H9 (cell line): Measurements from ENCODE around the gene HOXB8. TPM values are rescaled to one million over a fixed set of nuclear protein-coding genes. Genes with fewer than 3 reads are reported as not detected.

Experiments used
- DNase-seq: peaks from one replicate; pipeline ENCODE4 v3.0.0-alpha.2; 2017
- H2AFZ ChIP-seq: one replicate; pipeline ENCODE4 v1.6.1; 2013; ENCODE audit warnings: mild to moderate bottlenecking, low read length, control low read depth, moderate library complexity
- H2AK5ac ChIP-seq: 2 replicates; pipeline ENCODE4 v1.6.1; 2013; ENCODE audit warnings: low read length, control low read depth, mixed read lengths; ENCODE audit not compliant: insufficient read length
- H2BK120ac ChIP-seq: one replicate; pipeline ENCODE4 v1.6.1; 2013; ENCODE audit warnings: low read depth, mild to moderate bottlenecking, low read length, control low read depth, inconsistent platforms; ENCODE audit not compliant: poor library complexity, severe bottlenecking
- H2BK12ac ChIP-seq: 2 replicates; pipeline ENCODE4 v1.6.1; 2013; ENCODE audit warnings: low read length, control low read depth, mixed read lengths, low read depth; ENCODE audit not compliant: insufficient read length
- H2BK15ac ChIP-seq: 2 replicates; pipeline ENCODE4 v1.6.1; 2013; ENCODE audit warnings: low read depth, low read length, control low read depth
- H2BK20ac ChIP-seq: one replicate; pipeline ENCODE4 v1.6.1; 2013; ENCODE audit warnings: low read depth, mild to moderate bottlenecking, low read length, control low read depth, inconsistent platforms; ENCODE audit not compliant: poor library complexity, severe bottlenecking
- H2BK5ac ChIP-seq: 2 replicates; pipeline ENCODE4 v1.6.1; 2013; ENCODE audit warnings: low read length, control low read depth, mixed read lengths; ENCODE audit not compliant: insufficient read length
- H3K14ac ChIP-seq: 2 replicates; pipeline ENCODE4 v1.6.1; 2013; ENCODE audit warnings: low read length, control low read depth; ENCODE audit not compliant: insufficient read depth
- H3K18ac ChIP-seq: 2 replicates; pipeline ENCODE4 v1.6.1; 2013; ENCODE audit warnings: low read depth, mild to moderate bottlenecking, mixed read lengths, low read length, control low read depth; ENCODE audit not compliant: insufficient read length
- H3K23ac ChIP-seq: 2 replicates; pipeline ENCODE4 v1.6.1; 2013; ENCODE audit warnings: low read length, control low read depth, mixed read lengths, low read depth; ENCODE audit not compliant: insufficient read length
- H3K23me2 ChIP-seq: 2 replicates; pipeline ENCODE4 v1.6.1; 2013; ENCODE audit warnings: low read depth, mild to moderate bottlenecking, mixed read lengths, low read length, control low read depth; ENCODE audit not compliant: insufficient read length, poor library complexity, severe bottlenecking
- H3K27ac ChIP-seq: 2 replicates; pipeline ENCODE4 v1.5.1; 2013; ENCODE audit warnings: low read length, control low read depth, mixed read lengths, low read depth; ENCODE audit not compliant: insufficient read length
- H3K27me3 ChIP-seq: 2 replicates; pipeline ENCODE4 v1.6.1; 2013; ENCODE audit warnings: low read length, control low read depth, inconsistent platforms; ENCODE audit not compliant: insufficient read depth
- H3K4ac ChIP-seq: 2 replicates; pipeline ENCODE4 v1.6.1; 2013; ENCODE audit warnings: low read depth, mild to moderate bottlenecking, control low read depth, inconsistent platforms, low read length, moderate library complexity
- H3K4me1 ChIP-seq: 2 replicates; pipeline ENCODE4 v1.6.1; 2013; ENCODE audit warnings: low read length, control low read depth, inconsistent platforms; ENCODE audit not compliant: insufficient read depth
- H3K4me2 ChIP-seq: 2 replicates; pipeline ENCODE4 v1.6.1; 2013; ENCODE audit warnings: low read length, control low read depth, mixed read lengths; ENCODE audit not compliant: insufficient read length, insufficient read depth
- H3K56ac ChIP-seq: 2 replicates; pipeline ENCODE4 v1.6.1; 2013; ENCODE audit warnings: low read depth, mild to moderate bottlenecking, mixed read lengths, low read length, control low read depth; ENCODE audit not compliant: insufficient read length
- H3K79me1 ChIP-seq: 2 replicates; pipeline ENCODE4 v1.6.1; 2013; ENCODE audit warnings: low read depth, mild to moderate bottlenecking, moderate library complexity, low read length, control low read depth, inconsistent platforms; ENCODE audit not compliant: insufficient read depth, poor library complexity, severe bottlenecking
- H3K79me2 ChIP-seq: 2 replicates; pipeline ENCODE4 v1.6.1; 2013; ENCODE audit warnings: low read length, control low read depth, inconsistent platforms; ENCODE audit not compliant: insufficient read depth
- H3K9ac ChIP-seq: 2 replicates; pipeline ENCODE4 v1.6.1; 2013; ENCODE audit warnings: low read length, control low read depth, mixed read lengths; ENCODE audit not compliant: insufficient read length; ENCODE audit errors: extremely low read depth
- H3K9me3 ChIP-seq: one replicate; pipeline ENCODE4 v1.6.1; 2013; ENCODE audit warnings: low read depth, low read length, inconsistent platforms; ENCODE audit not compliant: control insufficient read depth
- H3T11ph ChIP-seq: one replicate; pipeline ENCODE4 v1.6.1; 2013; ENCODE audit warnings: mild to moderate bottlenecking, low read length, control low read depth, inconsistent platforms
- H4K20me1 ChIP-seq: one replicate; pipeline ENCODE4 v1.6.1; 2013; ENCODE audit not compliant: control insufficient read depth, insufficient read length, insufficient read depth
- H4K5ac ChIP-seq: 2 replicates; pipeline ENCODE4 v1.6.1; 2013; ENCODE audit warnings: low read depth, mild to moderate bottlenecking, mixed read lengths, low read length, control low read depth; ENCODE audit not compliant: insufficient read length
- H4K8ac ChIP-seq: replicated peaks from 2 replicates; pipeline ENCODE4 v1.6.1; 2013; ENCODE audit warnings: low read length, control low read depth, mixed read lengths, low read depth; ENCODE audit not compliant: insufficient read length
- H4K91ac ChIP-seq: 2 replicates; pipeline ENCODE4 v1.6.1; 2013; ENCODE audit warnings: low read depth, mild to moderate bottlenecking, moderate library complexity, mixed read lengths, low read length, control low read depth; ENCODE audit not compliant: insufficient read length
- H3K27ac Mint-ChIP-seq, 3 experiments: 2 replicates in 2 of 3; 3 replicates in 1 of 3; pipeline ENCODE4 v1.8.0; 2020 to 2021; ENCODE audit warnings: mixed read lengths in 3 of 3, mild to moderate bottlenecking in 1 of 3, moderate library complexity in 1 of 3
- H3K27me3 Mint-ChIP-seq: 2 replicates; pipeline ENCODE4 v1.8.0; 2021; ENCODE audit warnings: low read depth, mild to moderate bottlenecking, moderate library complexity, mixed read lengths
- H3K36me3 Mint-ChIP-seq, 3 experiments: 2 replicates in 2 of 3; 3 replicates in 1 of 3; pipeline ENCODE4 v1.8.0; 2020 to 2021; ENCODE audit warnings: low read depth in 3 of 3, mixed read lengths in 3 of 3; ENCODE audit not compliant: insufficient read depth in 1 of 3
- H3K4me1 Mint-ChIP-seq, 2 experiments: 2 replicates each; pipeline ENCODE4 v1.8.0; 2020; ENCODE audit warnings: mixed read lengths in 2 of 2
- H3K4me3 Mint-ChIP-seq, 2 experiments: 2 replicates in 1 of 2; 3 replicates in 1 of 2; pipeline ENCODE4 v1.8.0; 2020 to 2021; ENCODE audit warnings: mild to moderate bottlenecking in 2 of 2, mixed read lengths in 2 of 2, moderate library complexity in 1 of 2
- H3K9me3 Mint-ChIP-seq, 2 experiments: 2 replicates in 1 of 2; 3 replicates in 1 of 2; pipeline ENCODE4 v1.8.0; 2020; ENCODE audit warnings: mild to moderate bottlenecking in 2 of 2, mixed read lengths in 2 of 2, moderate library complexity in 1 of 2
- WGBS: extraction: QIAGEN DNeasy Blood & Tissue Kit; methylation state at CpG from one replicate; pipeline ENCODE4 v1.1.7; 2013; ENCODE audit warnings: missing lambda C conversion rate, low lambda C conversion rate, mixed read lengths; ENCODE audit not compliant: insufficient read length; ENCODE audit errors: extremely low coverage; 5-methylcytosine and 5-hydroxymethylcytosine counted together
- total RNA-seq: library from RNA; stranded (reverse); gene quantifications from 2 replicates; pipeline ENCODE4 v1.2.1, GENCODE V29; 2021
- TF ChIP-seq, protein P1 (sequence below): fragments of 200-600 bp; sonication (generic); conservative IDR thresholded peaks from 3 replicates; pipeline ENCODE4 v1.8.0; 2021; ENCODE audit warnings: antibody characterized with exemption, mild to moderate bottlenecking

Gene HOXB8
- total RNA-seq, 1 experiment from 2014 or later, result not detected

DNA sequence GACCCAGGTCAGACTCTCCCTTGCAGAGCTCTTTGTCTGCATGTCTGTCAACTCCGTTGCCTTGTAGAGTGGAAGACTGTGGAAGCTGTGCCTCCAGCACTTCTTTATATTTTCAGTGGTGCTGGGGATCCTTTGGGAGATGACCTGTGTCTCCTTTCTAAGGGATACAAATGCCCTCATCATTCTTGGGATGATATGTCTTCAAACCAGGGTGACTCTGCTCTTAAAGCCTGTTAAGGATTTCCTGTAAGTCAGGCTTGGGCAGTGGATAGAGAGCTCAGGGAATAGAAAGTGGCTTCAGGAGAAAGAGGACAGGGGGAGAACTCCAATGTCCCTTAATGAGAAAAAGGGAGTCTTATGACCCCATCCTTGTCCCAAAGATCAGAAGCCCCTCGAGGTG is 26.6 kb downstream of the HOXB8 start:
- H3K79me1 ChIP-seq, result no peaks in the 10 kb centered on the region
- H2BK15ac ChIP-seq, result no peak overlapping the region
- H3K27ac ChIP-seq, result no peak overlapping the region
- WGBS, result no CpG with 5 or more reads among the region's 2 CpGs
- no peak overlapping the region for H3T11ph ChIP-seq
- no peaks in the 10 kb centered on the region; a peak in 1 of 7 replicates for H3K36me3 Mint-ChIP-seq
- H4K5ac ChIP-seq, result no peak overlapping the region
- H3K27ac Mint-ChIP-seq, result no peak overlapping the region
- H2BK120ac ChIP-seq, result no peak overlapping the region
- no peak overlapping the region for H2BK20ac ChIP-seq
- H3K4me1 ChIP-seq, result no peaks in the 10 kb centered on the region
- no peak overlapping the region for H3K18ac ChIP-seq
- peaks cover 100% of the 10 kb centered on the region for H3K27me3 ChIP-seq
- TF ChIP-seq, protein P1, sequence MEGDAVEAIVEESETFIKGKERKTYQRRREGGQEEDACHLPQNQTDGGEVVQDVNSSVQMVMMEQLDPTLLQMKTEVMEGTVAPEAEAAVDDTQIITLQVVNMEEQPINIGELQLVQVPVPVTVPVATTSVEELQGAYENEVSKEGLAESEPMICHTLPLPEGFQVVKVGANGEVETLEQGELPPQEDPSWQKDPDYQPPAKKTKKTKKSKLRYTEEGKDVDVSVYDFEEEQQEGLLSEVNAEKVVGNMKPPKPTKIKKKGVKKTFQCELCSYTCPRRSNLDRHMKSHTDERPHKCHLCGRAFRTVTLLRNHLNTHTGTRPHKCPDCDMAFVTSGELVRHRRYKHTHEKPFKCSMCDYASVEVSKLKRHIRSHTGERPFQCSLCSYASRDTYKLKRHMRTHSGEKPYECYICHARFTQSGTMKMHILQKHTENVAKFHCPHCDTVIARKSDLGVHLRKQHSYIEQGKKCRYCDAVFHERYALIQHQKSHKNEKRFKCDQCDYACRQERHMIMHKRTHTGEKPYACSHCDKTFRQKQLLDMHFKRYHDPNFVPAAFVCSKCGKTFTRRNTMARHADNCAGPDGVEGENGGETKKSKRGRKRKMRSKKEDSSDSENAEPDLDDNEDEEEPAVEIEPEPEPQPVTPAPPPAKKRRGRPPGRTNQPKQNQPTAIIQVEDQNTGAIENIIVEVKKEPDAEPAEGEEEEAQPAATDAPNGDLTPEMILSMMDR, result no peak
- H3K9ac ChIP-seq, result no peak overlapping the region
- H3K79me2 ChIP-seq, result no peaks in the 10 kb centered on the region
- H3K4me1 Mint-ChIP-seq, result peaks cover 13 to 27% of the 10 kb centered on the region in 2 experiments
- no peak overlapping the region for H3K14ac ChIP-seq
- peaks cover 7 to 14% of the 10 kb centered on the region in 2 experiments; a peak in 3 of 5 replicates for H3K9me3 Mint-ChIP-seq
- DNase-seq, result no peak
- no peak overlapping the region for H2BK12ac ChIP-seq
- no peaks in the 10 kb centered on the region for H4K20me1 ChIP-seq
- peaks cover 100% of the 10 kb centered on the region for H3K27me3 Mint-ChIP-seq
- H2AFZ ChIP-seq, result no peak overlapping the region
- H3K4ac ChIP-seq, result no peak overlapping the region
- H3K4me2 ChIP-seq, result no peak overlapping the region
- H2BK5ac ChIP-seq, result no peak overlapping the region
- H3K23ac ChIP-seq, result no peak overlapping the region
- no peak overlapping the region for H3K56ac ChIP-seq
- no peak overlapping the region for H4K91ac ChIP-seq
- H3K9me3 ChIP-seq, result no peaks in the 10 kb centered on the region
- H4K8ac ChIP-seq, result no peak overlapping the region
- no peak overlapping the region for H3K4me3 Mint-ChIP-seq
- H2AK5ac ChIP-seq, result no peak overlapping the region
- H3K23me2 ChIP-seq, result peaks cover 3% of the 10 kb centered on the region
